T-helper 17 cell (primary cell): ENCODE results near the gene CAMK1D. TPM values are rescaled to one million over a fixed set of nuclear protein-coding genes. Genes with fewer than 3 reads are reported as not detected.
"Not testable (repeated sequence)": the region's sequence is repeated elsewhere in the genome, so short reads cannot be mapped to it uniquely, and the experiment has no call there.

Experiments
- ATAC-seq: fragments of 150-1000 bp; cut with Tn5 transposase; 2 replicates; pipeline ENCODE4 v1.10.0; 2021; ENCODE audit warnings: mild to moderate bottlenecking, moderate library complexity
- DNase-seq, 3 donors: peaks; one replicate each; pipeline versions ENCODE4 v3.0.0 to v3.0.0-alpha.2; 2020 to 2021
- H3K9me3 ChIP-seq: one replicate; pipeline ENCODE4 v1.7.0; 2013; ENCODE audit warnings: low read length, mild to moderate bottlenecking; ENCODE audit not compliant: control insufficient read depth, poor library complexity, severe bottlenecking
- H3K27ac Mint-ChIP-seq: one replicate; pipeline ENCODE4 v1.8.0; 2022; ENCODE audit warnings: mild to moderate bottlenecking, moderate library complexity, mixed read lengths
- H3K27me3 Mint-ChIP-seq: one replicate; pipeline ENCODE4 v1.8.0; 2022; ENCODE audit warnings: mixed read lengths
- H3K36me3 Mint-ChIP-seq: one replicate; pipeline ENCODE4 v1.8.0; 2022; ENCODE audit warnings: low read depth, mixed read lengths
- H3K4me1 Mint-ChIP-seq: one replicate; pipeline ENCODE4 v1.8.0; 2022; ENCODE audit warnings: mild to moderate bottlenecking, mixed read lengths
- H3K4me3 Mint-ChIP-seq: one replicate; pipeline ENCODE4 v1.8.0; 2022; ENCODE audit warnings: mild to moderate bottlenecking, moderate library complexity, mixed read lengths
- total RNA-seq, 4 donors: library from RNA in 2 of 4; stranded (reverse) in 2 of 4; gene quantifications; one replicate each; pipeline ENCODE4 v1.2.3 and lab custom pipeline; 2022 to 2026

CAMK1D gene
- total RNA-seq, 2 donors from 2014 or later, result 31.1 to 47.3 TPM

DNA sequence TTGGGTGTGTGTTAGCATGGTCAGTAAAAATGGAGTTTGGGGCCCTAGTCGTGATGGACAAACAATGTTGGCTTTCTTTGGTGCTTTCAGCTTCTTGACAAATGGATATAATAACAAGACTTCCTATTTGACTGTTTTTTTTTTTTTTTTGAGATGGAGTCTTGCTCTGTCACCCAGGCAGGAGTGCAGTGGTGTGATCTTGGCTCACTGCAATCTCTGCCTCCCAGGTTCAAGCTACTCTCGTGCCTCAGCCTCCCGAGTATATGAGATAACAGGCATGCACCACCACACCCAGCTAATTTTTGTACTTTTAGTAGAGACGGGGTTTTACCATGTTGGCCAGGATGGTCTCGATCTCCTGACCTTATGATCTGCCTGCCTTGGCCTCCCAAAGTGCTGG lies 11.8 kb downstream of the CAMK1D start:
- Mint-ChIP-seq H3K4me1 (peaks cover 39% of the 10 kb centered on the region), H3K4me3 (peak overlapping the region; percentile 39)
- ATAC-seq, DNase-seq, H3K27me3 Mint-ChIP-seq, H3K27ac Mint-ChIP-seq, H3K36me3 Mint-ChIP-seq, H3K9me3 ChIP-seq: not testable (repeated sequence)

DNA sequence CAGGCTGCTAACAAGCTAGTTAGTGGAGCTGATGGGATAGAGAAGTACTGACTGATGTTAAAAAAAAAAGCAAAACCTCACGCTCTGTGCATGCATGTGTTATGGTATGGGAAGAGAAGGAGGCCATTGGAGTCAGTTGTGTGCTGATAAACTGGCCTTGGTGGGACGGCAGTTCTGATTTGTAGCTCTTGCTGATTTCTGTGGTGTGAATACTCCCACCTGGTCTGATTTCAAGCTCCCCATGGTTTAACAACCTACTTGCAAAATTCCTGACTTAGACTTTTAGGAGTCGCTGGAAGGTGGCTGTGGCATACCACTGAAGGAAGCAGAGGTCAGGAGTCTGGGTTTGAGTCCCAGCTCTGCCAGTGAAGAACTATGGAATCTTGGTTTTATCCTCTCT lies 15.2 kb downstream of the CAMK1D start:
- DNase-seq (no peak), ATAC-seq (no peak)
- H3K9me3 ChIP-seq, result no peaks in the 10 kb centered on the region
- H3K27ac Mint-ChIP-seq, result no peak overlapping the region
- no peaks in the 10 kb centered on the region for H3K36me3 Mint-ChIP-seq
- H3K4me1 Mint-ChIP-seq, result peaks cover 36% of the 10 kb centered on the region
- H3K4me3 Mint-ChIP-seq, result no peak overlapping the region
- H3K27me3 Mint-ChIP-seq, result no peaks in the 10 kb centered on the region

DNA sequence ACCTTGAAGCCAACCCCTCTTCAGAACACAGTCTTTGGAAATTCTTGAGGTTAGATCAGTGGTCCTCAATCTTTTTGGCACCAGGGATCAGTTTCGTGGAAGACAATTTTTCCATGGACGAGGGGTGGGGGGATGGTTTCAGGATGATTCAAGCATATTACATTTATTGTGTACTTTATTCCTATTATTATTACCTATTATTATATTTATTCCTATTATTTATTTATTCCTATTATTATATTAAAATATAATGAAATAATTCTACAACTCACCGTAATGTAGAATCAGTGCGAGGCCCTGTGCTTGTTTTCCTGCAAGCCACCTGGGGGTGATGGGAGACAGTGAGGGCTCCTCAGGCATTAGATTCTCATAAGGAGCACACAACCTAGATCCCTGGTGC lies 17.9 kb downstream of the CAMK1D start:
- no peak overlapping the region for H3K27ac Mint-ChIP-seq
- no peaks in the 10 kb centered on the region for H3K27me3 Mint-ChIP-seq
- ATAC-seq (no peak), DNase-seq (no peak)
- H3K4me3 Mint-ChIP-seq, result no peak overlapping the region
- H3K4me1 Mint-ChIP-seq, result peaks cover 28% of the 10 kb centered on the region
- no peaks in the 10 kb centered on the region for H3K36me3 Mint-ChIP-seq
- no peaks in the 10 kb centered on the region for H3K9me3 ChIP-seq

DNA sequence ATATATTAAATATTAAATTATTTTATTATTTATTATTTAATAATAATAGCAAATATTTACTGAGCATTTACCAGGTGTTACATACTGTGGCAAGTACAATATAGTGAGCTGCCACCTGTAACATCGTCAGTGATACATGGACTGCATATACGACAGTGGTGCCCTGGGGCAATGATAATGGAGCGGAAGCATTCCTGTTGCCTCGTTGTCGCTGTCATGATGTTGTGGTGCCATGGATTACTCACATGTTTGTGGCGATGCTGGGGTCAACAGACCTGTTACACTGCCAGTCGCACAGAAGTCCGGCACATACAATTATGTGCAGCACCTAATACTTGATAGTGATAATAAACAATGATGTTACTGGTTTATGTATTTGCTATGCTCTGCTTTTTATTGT lies 20.6 kb downstream of the CAMK1D start:
- ATAC-seq, result no peak
- H3K36me3 Mint-ChIP-seq, result no peaks in the 10 kb centered on the region
- no peak overlapping the region for H3K4me3 Mint-ChIP-seq
- H3K27me3 Mint-ChIP-seq, result no peaks in the 10 kb centered on the region
- no peak for DNase-seq
- peaks cover 24% of the 10 kb centered on the region for H3K4me1 Mint-ChIP-seq
- H3K9me3 ChIP-seq, result no peaks in the 10 kb centered on the region
- H3K27ac Mint-ChIP-seq, result no peak overlapping the region

DNA sequence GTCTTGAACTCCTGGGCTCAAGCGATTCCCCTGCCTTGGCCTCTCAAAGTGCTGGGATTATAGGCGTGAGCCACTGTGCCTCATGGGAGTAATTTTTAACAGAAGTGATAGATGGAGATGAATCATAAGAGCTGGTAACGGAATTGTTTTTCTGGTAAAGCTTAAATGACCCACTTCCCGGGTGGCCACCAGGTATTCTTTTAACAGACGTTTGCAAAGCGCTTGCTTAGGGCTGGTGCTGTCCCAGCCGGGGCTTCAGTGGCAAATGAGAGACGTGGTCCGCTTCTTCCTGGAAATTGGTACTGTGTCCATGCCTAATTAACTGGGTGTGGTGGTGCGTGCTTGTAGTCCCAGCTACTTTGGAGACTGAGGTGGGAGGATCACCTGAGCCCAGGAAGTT lies 23.5 kb downstream of the CAMK1D start:
- no peak overlapping the region for H3K4me3 Mint-ChIP-seq
- H3K36me3 Mint-ChIP-seq, result no peaks in the 10 kb centered on the region

DNA sequence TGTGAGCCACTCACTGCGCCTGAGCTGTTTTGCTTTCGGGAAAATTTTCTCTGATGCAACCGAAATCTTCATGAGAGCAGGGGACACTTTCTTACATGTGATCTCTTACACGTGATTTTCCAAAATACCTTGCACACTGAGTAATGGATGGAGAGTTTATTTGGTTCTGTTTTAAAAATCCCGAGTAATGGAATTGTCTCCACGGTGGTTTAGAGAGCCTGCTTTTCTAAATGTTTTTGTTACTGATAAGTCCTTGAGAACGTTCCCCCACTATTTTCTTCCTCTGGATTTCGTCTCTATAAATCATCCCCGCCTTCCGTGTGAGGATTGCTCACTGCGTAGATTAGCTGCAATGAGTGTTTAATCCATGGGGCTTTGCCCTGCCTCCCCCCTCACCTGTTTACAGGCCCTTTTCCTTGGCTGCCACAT lies 25.7 kb downstream of the CAMK1D start:
- H3K9me3 ChIP-seq, result no peaks in the 10 kb centered on the region
- no peak for ATAC-seq
- no peaks in the 10 kb centered on the region for H3K27me3 Mint-ChIP-seq
- peaks cover 8% of the 10 kb centered on the region for H3K4me1 Mint-ChIP-seq
- no peak overlapping the region for H3K4me3 Mint-ChIP-seq
- no peak for DNase-seq
- H3K36me3 Mint-ChIP-seq, result no peaks in the 10 kb centered on the region
- no peak overlapping the region for H3K27ac Mint-ChIP-seq

More for the DNA sequence above, 23.5 kb downstream of the CAMK1D start:
- no peak for DNase-seq
- no peaks in the 10 kb centered on the region for H3K9me3 ChIP-seq
- Mint-ChIP-seq H3K27me3 (no peaks in the 10 kb centered on the region), H3K27ac (no peak overlapping the region), H3K4me1 (peaks cover 14% of the 10 kb centered on the region)
- ATAC-seq, result no peak

DNA sequence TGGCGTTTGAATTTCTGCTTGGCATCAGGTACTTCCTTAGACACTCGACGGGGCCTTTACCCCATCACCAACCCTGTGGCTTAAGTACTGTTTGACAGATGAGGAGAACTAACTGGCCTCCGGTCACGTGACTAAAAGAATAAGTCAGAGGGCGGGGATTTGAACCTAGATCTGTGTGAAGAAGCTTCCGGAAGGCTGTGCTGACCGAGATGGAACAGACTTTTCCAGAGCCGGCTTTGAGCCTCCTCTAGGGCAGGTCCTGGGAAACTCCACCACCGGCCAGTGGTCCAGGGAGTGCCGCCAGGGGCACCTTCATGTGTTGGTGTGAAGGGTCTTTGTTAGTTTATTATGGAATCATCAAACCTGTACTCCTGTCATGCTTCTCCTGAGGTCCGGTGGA lies 26.9 kb downstream of the CAMK1D start:
- no peaks in the 10 kb centered on the region for H3K36me3 Mint-ChIP-seq

DNA sequence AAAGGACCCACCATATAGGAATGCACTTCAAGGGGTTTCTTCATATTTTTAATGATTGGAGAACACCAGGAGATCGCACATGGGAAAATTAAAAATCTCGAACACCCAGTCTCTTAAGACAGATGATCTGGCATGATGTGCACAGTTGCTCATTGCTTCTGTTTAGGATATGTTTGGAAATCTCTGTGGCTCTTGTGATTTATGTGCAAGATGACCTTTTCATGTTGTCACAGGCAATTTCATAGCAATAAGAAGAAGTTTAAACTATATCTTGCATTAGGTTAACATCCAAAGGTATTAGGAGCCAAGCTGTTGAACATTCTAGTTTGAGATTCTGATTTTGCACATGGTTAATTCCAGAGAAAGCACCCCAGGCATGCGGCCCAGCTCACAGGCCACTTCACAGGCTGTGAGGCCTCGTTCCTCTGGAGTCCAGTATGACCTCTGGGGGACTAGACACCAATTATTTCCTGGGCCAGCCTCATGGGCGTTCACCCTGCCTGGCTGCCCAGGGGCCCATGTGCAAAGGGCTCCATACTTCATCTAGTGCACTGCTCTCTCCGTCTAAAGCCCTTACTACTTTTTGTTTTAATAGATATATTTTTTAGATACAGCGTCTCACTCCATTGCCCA lies 28.4 kb downstream of the CAMK1D start:
- H3K27me3 Mint-ChIP-seq, result no peaks in the 10 kb centered on the region
- no peaks in the 10 kb centered on the region for H3K36me3 Mint-ChIP-seq
- no peak overlapping the region for H3K27ac Mint-ChIP-seq
- no peak overlapping the region for H3K4me3 Mint-ChIP-seq
- no peaks in the 10 kb centered on the region for H3K9me3 ChIP-seq
- ATAC-seq (no peak), DNase-seq (no peak)
- peaks cover 6% of the 10 kb centered on the region for H3K4me1 Mint-ChIP-seq

More for the DNA sequence above, 26.9 kb downstream of the CAMK1D start:
- H3K27me3 Mint-ChIP-seq, result no peaks in the 10 kb centered on the region
- H3K4me3 Mint-ChIP-seq, result no peak overlapping the region
- DNase-seq (no peak), ATAC-seq (no peak)
- no peak overlapping the region for H3K27ac Mint-ChIP-seq
- peaks cover 8% of the 10 kb centered on the region for H3K4me1 Mint-ChIP-seq
- no peaks in the 10 kb centered on the region for H3K9me3 ChIP-seq

DNA sequence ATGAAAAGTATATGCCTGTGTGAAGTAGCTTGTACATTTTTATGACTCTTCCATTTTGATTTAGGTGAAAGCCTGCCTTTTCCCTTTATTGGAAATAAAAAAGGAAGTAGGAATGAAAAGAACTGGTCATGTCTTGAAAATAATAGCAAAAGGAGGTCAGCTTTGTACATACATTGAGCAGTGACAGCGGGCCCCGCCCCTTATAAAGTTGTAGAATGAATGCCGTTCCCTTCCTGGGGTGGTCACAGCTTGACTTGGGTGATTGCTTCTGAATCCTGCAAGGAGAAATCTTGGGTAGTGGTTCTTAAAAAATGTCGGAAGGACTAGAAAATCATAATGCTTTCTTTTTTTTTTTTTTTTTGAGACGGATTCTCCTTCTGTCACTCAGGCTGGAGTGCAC lies 31.7 kb downstream of the CAMK1D start:
- no peaks in the 10 kb centered on the region for H3K9me3 ChIP-seq
- ATAC-seq, result no peak
- DNase-seq, result no peak
- Mint-ChIP-seq H3K27me3 (no peaks in the 10 kb centered on the region), H3K36me3 (no peaks in the 10 kb centered on the region), H3K4me1 (no peaks in the 10 kb centered on the region), H3K27ac (no peak overlapping the region), H3K4me3 (no peak overlapping the region)

DNA sequence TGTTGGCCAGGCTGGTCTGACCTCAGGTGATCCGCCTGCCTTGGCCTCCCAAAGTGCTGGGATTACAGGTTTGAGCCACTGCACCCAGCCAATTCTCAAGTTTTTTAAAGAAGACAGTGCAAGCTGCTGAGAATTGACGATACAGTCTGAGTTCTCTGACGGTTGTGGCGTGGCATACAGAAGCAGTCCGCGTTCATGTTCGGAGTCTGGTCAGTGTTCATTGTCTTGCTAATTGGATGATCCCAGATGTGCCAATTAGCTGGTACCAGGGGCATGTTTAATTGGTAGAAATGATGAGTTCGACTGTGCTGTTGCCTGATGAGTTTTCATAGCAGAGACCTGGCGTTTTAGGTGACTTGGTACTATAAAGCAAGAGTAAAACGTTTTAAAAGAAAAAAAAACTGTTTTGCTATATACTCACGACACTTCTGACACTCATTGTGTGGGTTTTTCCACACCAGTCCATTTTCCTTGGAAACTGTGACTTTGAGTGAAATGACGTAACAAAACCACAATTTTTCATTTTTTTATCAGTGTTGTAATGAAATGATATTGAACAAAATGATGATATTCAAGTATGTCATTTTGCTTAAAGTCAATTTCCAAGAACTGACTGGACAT lies 32.3 kb downstream of the CAMK1D start:
- Mint-ChIP-seq H3K4me1 (no peaks in the 10 kb centered on the region), H3K4me3 (no peak overlapping the region), H3K36me3 (no peaks in the 10 kb centered on the region), H3K27ac (no peak overlapping the region), H3K27me3 (no peaks in the 10 kb centered on the region)
- no peak for DNase-seq
- ATAC-seq, result no peak
- no peaks in the 10 kb centered on the region for H3K9me3 ChIP-seq

DNA sequence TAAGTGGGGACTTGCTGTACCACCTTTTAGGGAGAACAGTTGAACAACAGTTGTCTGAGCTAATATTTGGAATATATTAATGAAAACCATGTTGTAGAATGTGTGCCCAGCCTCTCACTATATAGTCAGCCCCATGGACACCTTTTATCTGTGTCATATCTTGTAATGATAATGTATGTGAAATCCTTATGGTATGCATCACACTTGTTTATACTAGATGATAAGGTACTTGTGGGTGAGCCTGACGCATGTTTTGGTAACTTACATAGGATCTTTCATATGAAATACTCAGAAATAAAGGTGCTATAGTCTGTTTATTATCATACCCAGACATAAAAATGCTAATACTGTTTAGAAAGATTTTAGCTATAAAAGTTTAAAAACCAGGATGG lies 32.8 kb downstream of the CAMK1D start:
- ATAC-seq, result no peak
- peak overlapping the region; percentile 41 for H3K4me3 Mint-ChIP-seq

DNA sequence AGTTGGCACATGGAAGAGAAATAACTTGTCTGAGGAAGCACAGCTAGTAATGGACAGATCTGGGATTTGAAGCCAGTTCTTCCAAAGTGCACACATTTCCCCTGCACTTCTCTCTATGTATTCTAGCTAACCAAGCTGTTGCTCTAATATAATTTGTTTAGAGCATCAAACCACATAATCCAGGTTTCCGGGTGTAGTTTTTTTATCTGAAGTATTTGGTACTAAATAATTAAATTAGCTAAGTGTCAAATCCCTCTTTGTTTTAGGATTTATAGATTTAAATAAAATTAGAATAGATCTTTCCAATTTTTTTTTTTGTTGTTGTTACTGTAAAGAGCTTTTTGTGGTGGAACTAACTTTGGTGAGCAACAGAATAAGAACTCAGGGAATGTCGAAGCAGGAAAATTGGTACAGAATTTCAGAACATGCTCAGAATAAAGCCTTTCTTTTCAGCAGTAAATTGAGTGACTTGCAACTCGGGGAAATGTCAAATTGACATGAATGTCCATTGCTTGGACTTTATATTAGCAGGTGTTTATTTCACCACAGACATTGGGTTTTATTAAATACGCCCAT lies 33.7 kb downstream of the CAMK1D start:
- ATAC-seq (no peak), DNase-seq (no peak)
- H3K9me3 ChIP-seq, result no peaks in the 10 kb centered on the region
- Mint-ChIP-seq H3K36me3 (no peaks in the 10 kb centered on the region), H3K27ac (no peak overlapping the region), H3K4me1 (no peaks in the 10 kb centered on the region), H3K4me3 (no peak overlapping the region), H3K27me3 (no peaks in the 10 kb centered on the region)

More for the DNA sequence above, 32.8 kb downstream of the CAMK1D start:
- no peak overlapping the region for H3K27ac Mint-ChIP-seq
- H3K4me1 Mint-ChIP-seq, result no peaks in the 10 kb centered on the region
- no peak for DNase-seq
- H3K9me3 ChIP-seq, result no peaks in the 10 kb centered on the region
- H3K27me3 Mint-ChIP-seq, result no peaks in the 10 kb centered on the region
- H3K36me3 Mint-ChIP-seq, result no peaks in the 10 kb centered on the region

DNA sequence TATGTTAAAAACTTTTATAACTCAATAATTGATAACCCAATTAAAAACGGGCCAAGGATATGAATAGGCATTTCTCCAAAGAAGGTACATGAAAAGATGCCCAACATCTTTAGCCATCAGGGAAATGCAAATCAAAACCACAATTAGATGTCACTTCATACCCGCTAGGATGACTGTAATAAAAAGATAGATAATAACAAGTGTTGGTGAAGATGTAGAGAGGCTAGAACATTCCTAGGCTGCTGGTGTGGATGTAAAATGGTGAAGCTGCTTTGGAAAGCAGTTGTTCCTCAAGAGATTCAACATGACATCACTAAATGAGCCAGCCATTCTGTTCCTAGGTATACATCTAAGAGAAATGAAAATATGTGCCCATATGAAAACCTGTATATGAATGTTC lies 35.6 kb downstream of the CAMK1D start:
- no peaks in the 10 kb centered on the region for H3K9me3 ChIP-seq
- Mint-ChIP-seq H3K36me3 (peaks cover 2% of the 10 kb centered on the region), H3K4me1 (peaks cover 7% of the 10 kb centered on the region), H3K4me3 (no peak overlapping the region), H3K27ac (no peak overlapping the region), H3K27me3 (no peaks in the 10 kb centered on the region)
- ATAC-seq (no peak), DNase-seq (no peak)
